HEK293 (cell line): ENCODE results near the gene CHL1.

Experiments
- CTCF ChIA-PET: fragments of 350-600 bp; formaldehyde crosslinking; extraction: SDS; loops from one replicate; lab custom pipeline; 2021; ENCODE audit warnings: antibody characterized with exemption; lab: Yijun Ruan, JAX
- POLR2A ChIA-PET: fragments of 300-600 bp; formaldehyde crosslinking; extraction: SDS; loops from one replicate; lab custom pipeline; 2020; ENCODE audit warnings: antibody characterized with exemption, inconsistent platforms; lab: Yijun Ruan, JAX
- H3K27ac ChIP-seq: fragments of 200-500 bp; sonication (Bioruptor generic); 2 replicates; pipeline ENCODE4 v1.5.1; 2014; ENCODE audit warnings: low read depth, low read length, control low read depth, inconsistent platforms; ENCODE audit errors: extremely low read depth
- H3K36me3 ChIP-seq, 2 experiments: fragments of 200-500 bp in 1 of 2; sonication (Bioruptor generic) in 1 of 2; 1 replicate in 1 of 2; 2 replicates in 1 of 2; pipeline ENCODE4 v1.5.1; 2014 to 2017; ENCODE audit warnings: inconsistent platforms in 2 of 2, low read length in 2 of 2; ENCODE audit not compliant: control insufficient read depth in 2 of 2, insufficient read depth in 1 of 2
- H3K4me1 ChIP-seq: fragments of 200-500 bp; sonication (Bioruptor generic); 2 replicates; pipeline ENCODE4 v1.5.1; 2014; ENCODE audit warnings: mild to moderate bottlenecking, low read length, inconsistent platforms; ENCODE audit not compliant: control insufficient read depth, insufficient read depth
- H3K4me3 ChIP-seq: 2 replicates; pipeline ENCODE4 v1.5.1; 2011; ENCODE audit warnings: low read depth, mild to moderate bottlenecking, control low read depth, low read length, moderate library complexity
- H3K9me3 ChIP-seq: fragments of 200-500 bp; sonication (Bioruptor generic); 2 replicates; pipeline ENCODE4 v1.5.1; 2014; ENCODE audit warnings: low read depth, low read length, inconsistent platforms; ENCODE audit not compliant: control insufficient read depth, insufficient read depth
- BCL11A ChIP-seq: fragments of 450-650 bp; formaldehyde crosslinking; IDR thresholded peaks from 2 replicates; pipeline ENCODE4 v1.5.1; 2016; ENCODE audit warnings: low read depth, missing biosample characterization, missing genetic modification characterization
- CTCF ChIP-seq: fragments of 450-650 bp; formaldehyde crosslinking; IDR thresholded peaks from 2 replicates; pipeline ENCODE4 v1.5.1; 2016; ENCODE audit warnings: missing biosample characterization, missing genetic modification characterization
- OSR2 ChIP-seq: fragments of 450-650 bp; formaldehyde crosslinking; IDR thresholded peaks from 2 replicates; pipeline ENCODE4 v1.5.1; 2016; ENCODE audit warnings: missing biosample characterization, missing genetic modification characterization
- ZNF114 ChIP-seq: fragments of 450-650 bp; formaldehyde crosslinking; IDR thresholded peaks from 2 replicates; pipeline ENCODE4 v1.5.0; 2017; ENCODE audit warnings: missing biosample characterization, missing genetic modification characterization
- ZNF140 ChIP-seq: fragments of 450-650 bp; formaldehyde crosslinking; IDR thresholded peaks from 2 replicates; pipeline ENCODE4 v1.5.1; 2016; ENCODE audit warnings: missing biosample characterization, missing genetic modification characterization
- ZNF148 ChIP-seq: fragments of 450-650 bp; formaldehyde crosslinking; IDR thresholded peaks from 2 replicates; pipeline ENCODE4 v1.5.0; 2017; ENCODE audit warnings: missing biosample characterization, missing genetic modification characterization, borderline replicate concordance
- ZNF19 ChIP-seq: fragments of 450-650 bp; formaldehyde crosslinking; IDR thresholded peaks from 2 replicates; pipeline ENCODE4; 2016; ENCODE audit warnings: missing biosample characterization, missing genetic modification characterization, low read depth
- ZNF335 ChIP-seq: fragments of 450-650 bp; formaldehyde crosslinking; conservative IDR thresholded peaks from 2 replicates; pipeline ENCODE4 v1.5.1; 2016; ENCODE audit warnings: missing biosample characterization, missing genetic modification characterization
- ZNF37A ChIP-seq: fragments of 450-650 bp; IDR thresholded peaks from 2 replicates; pipeline ENCODE4 v1.5.1; 2018; ENCODE audit warnings: missing biosample characterization, missing genetic modification characterization
- ZNF404 ChIP-seq: fragments of 450-650 bp; formaldehyde crosslinking; IDR thresholded peaks from 2 replicates; pipeline ENCODE4 v1.5.1; 2017; ENCODE audit warnings: missing biosample characterization, missing genetic modification characterization
- ZNF433 ChIP-seq: fragments of 450-650 bp; formaldehyde crosslinking; IDR thresholded peaks from 2 replicates; pipeline ENCODE4 v1.5.1; 2016; ENCODE audit warnings: missing biosample characterization, missing genetic modification characterization, low read depth
- ZNF600 ChIP-seq: fragments of 450-650 bp; formaldehyde crosslinking; IDR thresholded peaks from 2 replicates; pipeline ENCODE4 v1.5.1; 2016; ENCODE audit warnings: missing biosample characterization, missing genetic modification characterization
- ZNF704 ChIP-seq: fragments of 450-650 bp; formaldehyde crosslinking; IDR thresholded peaks from 2 replicates; pipeline ENCODE4 v1.5.1; 2016; ENCODE audit warnings: missing biosample characterization, missing genetic modification characterization
- ZNF837 ChIP-seq: fragments of 450-650 bp; formaldehyde crosslinking; IDR thresholded peaks from 2 replicates; pipeline ENCODE4 v1.5.1; 2016; ENCODE audit warnings: missing biosample characterization, missing genetic modification characterization
- ZSCAN23 ChIP-seq: fragments of 450-650 bp; formaldehyde crosslinking; IDR thresholded peaks from 2 replicates; pipeline ENCODE4 v1.5.1; 2016; ENCODE audit warnings: missing biosample characterization, missing genetic modification characterization
- ZSCAN4 ChIP-seq: fragments of 450-650 bp; formaldehyde crosslinking; IDR thresholded peaks from 2 replicates; pipeline ENCODE4 v1.5.1; 2017; ENCODE audit warnings: missing biosample characterization, missing genetic modification characterization

Gene CHL1

GRCh38 chr3:299590-300301, 103.2 kb downstream of the CHL1 start:
- Histone ChIP-seq H3K9me3 (no peaks in the 10 kb centered on the region), H3K4me1 (no peaks in the 10 kb centered on the region), H3K4me3 (no peak overlapping the region), H3K27ac (no peak overlapping the region), H3K36me3 (no peaks in the 10 kb centered on the region)
- CTCF ChIA-PET = interaction anchor here (1.6 kb wide), 1 partner anchor 55 kb away, joined by 6 read pairs; no protein-coding TSS in a partner anchor
- POLR2A ChIA-PET = no interaction called here
- TF ChIP-seq ZNF19 (tag by site-specific recombination) (no peak), ZSCAN4 (no peak), ZNF140 (tag by site-specific recombination) (no peak), ZNF433 (no peak), CTCF (tag by site-specific recombination) (no peak), ZNF37A (tag by site-specific recombination) (no peak), BCL11A (tag by site-specific recombination) (no peak)

GRCh38 chr3:307182-307581, 110.6 kb downstream of the CHL1 start:
- H3K4me1 ChIP-seq = no peaks in the 10 kb centered on the region
- no peak overlapping the region for H3K4me3 ChIP-seq
- CTCF ChIA-PET = no interaction called here
- H3K9me3 ChIP-seq = no peaks in the 10 kb centered on the region
- no peaks in the 10 kb centered on the region for H3K36me3 ChIP-seq
- no peak overlapping the region for H3K27ac ChIP-seq
- TF ChIP-seq ZNF335 (tag by site-specific recombination) (no peak), ZNF704 (tag by site-specific recombination) (no peak)
- POLR2A ChIA-PET = no interaction called here

GRCh38 chr3:308597-309321, 112.2 kb downstream of the CHL1 start:
- Histone ChIP-seq H3K9me3 (no peaks in the 10 kb centered on the region), H3K4me3 (no peak overlapping the region), H3K36me3 (no peaks in the 10 kb centered on the region), H3K4me1 (no peaks in the 10 kb centered on the region), H3K27ac (no peak overlapping the region)
- ChIA-PET POLR2A (no interaction called here), CTCF (interaction anchor here (0.6 kb wide), 1 partner anchor 15 kb away, joined by 3 read pairs; no protein-coding TSS in a partner anchor)
- no peak for TF ChIP-seq ZNF837 (tag by site-specific recombination)
- TF ChIP-seq ZSCAN4 = no peak
- no peak for TF ChIP-seq ZNF114 (tag by site-specific recombination)
- TF ChIP-seq OSR2 = no peak
- no peak for TF ChIP-seq ZSCAN23 (tag by site-specific recombination)
- TF ChIP-seq ZNF148 = no peak
- TF ChIP-seq ZNF404 (tag by site-specific recombination) = no peak
- no peak for TF ChIP-seq ZNF600
